Choroid plexus epithelial cell (primary cell): ENCODE data around the gene IL12RB2.

ENCODE experiments used
- DNase-seq: peaks from one replicate; pipeline ENCODE4 v3.0.0-alpha.2; 2010; ENCODE audit warnings: low read depth
- H3K4me3 ChIP-seq: 2 replicates; pipeline ENCODE4 v1.5.1; 2011; ENCODE audit warnings: low read depth, mild to moderate bottlenecking, control low read depth, low read length, moderate library complexity
- TF ChIP-seq, protein P1 (sequence below): conservative IDR thresholded peaks from 2 replicates; pipeline ENCODE4 v1.5.1; 2011; ENCODE audit warnings: low read depth, mild to moderate bottlenecking, control low read depth, inconsistent platforms, low read length, moderate library complexity

The IL12RB2 gene

DNA sequence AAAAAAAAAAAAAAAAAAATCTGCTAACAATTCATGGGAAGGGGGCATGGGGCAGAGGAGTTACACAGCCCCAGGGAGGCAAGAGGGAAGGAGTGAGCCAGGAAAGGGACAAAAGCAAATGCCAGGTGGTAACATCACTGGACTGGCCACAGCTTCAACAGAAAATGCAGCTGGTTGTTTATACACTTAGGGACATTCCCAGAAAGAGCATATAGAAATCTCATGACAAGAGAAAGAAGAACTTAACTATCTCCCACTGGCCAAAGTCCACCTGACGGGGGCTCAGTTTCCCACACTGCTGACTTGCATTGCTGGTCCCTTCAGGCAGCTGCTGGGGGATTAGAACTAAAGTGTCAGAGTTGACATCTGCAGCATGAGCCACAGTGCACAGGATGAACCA, 14.8 kb downstream of the IL12RB2 start:
- no peak for DNase-seq
- no peak overlapping the region for H3K4me3 ChIP-seq
- TF ChIP-seq, protein P1, sequence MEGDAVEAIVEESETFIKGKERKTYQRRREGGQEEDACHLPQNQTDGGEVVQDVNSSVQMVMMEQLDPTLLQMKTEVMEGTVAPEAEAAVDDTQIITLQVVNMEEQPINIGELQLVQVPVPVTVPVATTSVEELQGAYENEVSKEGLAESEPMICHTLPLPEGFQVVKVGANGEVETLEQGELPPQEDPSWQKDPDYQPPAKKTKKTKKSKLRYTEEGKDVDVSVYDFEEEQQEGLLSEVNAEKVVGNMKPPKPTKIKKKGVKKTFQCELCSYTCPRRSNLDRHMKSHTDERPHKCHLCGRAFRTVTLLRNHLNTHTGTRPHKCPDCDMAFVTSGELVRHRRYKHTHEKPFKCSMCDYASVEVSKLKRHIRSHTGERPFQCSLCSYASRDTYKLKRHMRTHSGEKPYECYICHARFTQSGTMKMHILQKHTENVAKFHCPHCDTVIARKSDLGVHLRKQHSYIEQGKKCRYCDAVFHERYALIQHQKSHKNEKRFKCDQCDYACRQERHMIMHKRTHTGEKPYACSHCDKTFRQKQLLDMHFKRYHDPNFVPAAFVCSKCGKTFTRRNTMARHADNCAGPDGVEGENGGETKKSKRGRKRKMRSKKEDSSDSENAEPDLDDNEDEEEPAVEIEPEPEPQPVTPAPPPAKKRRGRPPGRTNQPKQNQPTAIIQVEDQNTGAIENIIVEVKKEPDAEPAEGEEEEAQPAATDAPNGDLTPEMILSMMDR = no peak

- DNase-seq = no peak
- H3K4me3 ChIP-seq = no peak overlapping the region
- TF ChIP-seq, protein P1 = no peak
Observed at GRCh38 chr1:67323087-67323486, 15.4 kb downstream of the IL12RB2 start.

GRCh38 chr1:67324068-67324467, 16.4 kb downstream of the IL12RB2 start:
- no peak for DNase-seq
- TF ChIP-seq, protein P1 = no peak
- no peak overlapping the region for H3K4me3 ChIP-seq

GRCh38 chr1:67327864-67328466, 20.3 kb downstream of the IL12RB2 start:
- no peak overlapping the region for H3K4me3 ChIP-seq
- no peak for DNase-seq
- TF ChIP-seq, protein P1 = no peak

- no peak for DNase-seq
- TF ChIP-seq, protein P1 = no peak
- H3K4me3 ChIP-seq = no peak overlapping the region
Observed at GRCh38 chr1:67332653-67333529, 25.2 kb downstream of the IL12RB2 start.

GRCh38 chr1:67333603-67334002, 25.9 kb downstream of the IL12RB2 start:
- no peak for DNase-seq
- H3K4me3 ChIP-seq = no peak overlapping the region

More at GRCh38 chr1:67333603-67334002, 25.9 kb downstream of the IL12RB2 start:
- TF ChIP-seq, protein P1 = no peak
